CD14-positive monocyte (primary cell): ENCODE data around the gene DSCAML1. TPM values are rescaled to one million over a fixed set of nuclear protein-coding genes. Genes with fewer than 3 reads are reported as not detected.

Experiments used
- DNase-seq, 3 donors: peaks; one replicate each; pipeline ENCODE4 v3.0.0-alpha.2; 2011 to 2022
- H2AFZ ChIP-seq: 2 replicates; pipeline ENCODE4 v1.6.0; 2012; ENCODE audit warnings: mild to moderate bottlenecking, low read depth, low read length, inconsistent platforms; ENCODE audit not compliant: insufficient read depth, poor library complexity, severe bottlenecking
- H3K27ac ChIP-seq, 2 donors: 1 replicate in 1 of 2; 2 replicates in 1 of 2; pipeline ENCODE4 v1.5.1; 2012 to 2013; ENCODE audit warnings: low read length in 2 of 2, control low read depth in 1 of 2, inconsistent platforms in 1 of 2, low read depth in 1 of 2, mild to moderate bottlenecking in 1 of 2
- H3K27me3 ChIP-seq, 2 donors: one replicate each; pipeline versions ENCODE4 v1.6.0 to v1.6.1; 2011 to 2013; ENCODE audit warnings: low read length in 2 of 2; ENCODE audit not compliant: control insufficient read depth in 2 of 2, insufficient read depth in 2 of 2
- H3K36me3 ChIP-seq, 2 donors: replicated peaks in 1 of 2; 1 replicate in 1 of 2; 2 replicates in 1 of 2; pipeline versions ENCODE4 v1.5.1 to v1.6.1; 2012 to 2013; ENCODE audit warnings: low read length in 2 of 2, control low read depth in 1 of 2, inconsistent platforms in 1 of 2, mild to moderate bottlenecking in 1 of 2; ENCODE audit not compliant: insufficient read depth in 2 of 2, control insufficient read depth in 1 of 2
- H3K4me1 ChIP-seq, 2 donors: 1 replicate in 1 of 2; 2 replicates in 1 of 2; pipeline versions ENCODE4 v1.5.1 to v1.6.1; 2012 to 2013; ENCODE audit warnings: low read length in 2 of 2, control low read depth in 1 of 2, inconsistent platforms in 1 of 2, mild to moderate bottlenecking in 1 of 2, moderate library complexity in 1 of 2; ENCODE audit not compliant: insufficient read depth in 2 of 2, control insufficient read depth in 1 of 2
- H3K4me2 ChIP-seq: replicated peaks from 2 replicates; pipeline ENCODE3; 2012; ENCODE audit warnings: low read length, moderate library complexity, mild to moderate bottlenecking; ENCODE audit not compliant: poor library complexity, severe bottlenecking; ENCODE audit errors: extremely low read depth
- H3K4me3 ChIP-seq, 3 experiments: fragments of 200-600 bp in 1 of 3; sonication (generic) in 1 of 3; replicated peaks in 1 of 3; 1 replicate in 2 of 3; 2 replicates in 1 of 3; pipeline ENCODE4 v1.5.1; 2011 to 2013; ENCODE audit warnings: low read length in 3 of 3, mild to moderate bottlenecking in 3 of 3, control low read depth in 2 of 3, low read depth in 2 of 3, inconsistent platforms in 1 of 3, moderate library complexity in 1 of 3
- H3K79me2 ChIP-seq: 2 replicates; pipeline ENCODE4 v1.6.0; 2012; ENCODE audit warnings: mild to moderate bottlenecking, control low read depth, inconsistent platforms, low read length, moderate library complexity; ENCODE audit not compliant: insufficient read depth
- H3K9ac ChIP-seq: 2 replicates; pipeline ENCODE4 v1.6.0; 2017; ENCODE audit warnings: low read length, mild to moderate bottlenecking; ENCODE audit not compliant: insufficient read depth, poor library complexity, severe bottlenecking
- H3K9me3 ChIP-seq, 2 donors: replicated peaks in 1 of 2; 1 replicate in 1 of 2; 2 replicates in 1 of 2; pipeline versions ENCODE4 v1.5.1 to v1.6.1; 2012 to 2013; ENCODE audit warnings: low read length in 2 of 2, control low read depth in 1 of 2; ENCODE audit not compliant: control insufficient read depth in 1 of 2, insufficient read depth in 1 of 2
- H4K20me1 ChIP-seq: 2 replicates; pipeline ENCODE4 v1.6.0; 2012; ENCODE audit warnings: mild to moderate bottlenecking, low read length, control low read depth, moderate library complexity; ENCODE audit not compliant: insufficient read depth
- H3K27ac Mint-ChIP-seq, 7 donors: one replicate each; pipeline ENCODE4 v1.8.0; 2020; ENCODE audit warnings: mild to moderate bottlenecking in 7 of 7, mixed read lengths in 7 of 7, moderate library complexity in 6 of 7, inconsistent platforms in 2 of 7
- H3K27me3 Mint-ChIP-seq, 3 donors: one replicate each; pipeline ENCODE4 v1.8.0; 2021 to 2022; ENCODE audit warnings: low read depth in 3 of 3, mild to moderate bottlenecking in 3 of 3, mixed read lengths in 3 of 3, moderate library complexity in 3 of 3, inconsistent platforms in 1 of 3
- H3K36me3 Mint-ChIP-seq, 2 donors: one replicate each; pipeline ENCODE4 v1.8.0; 2020; ENCODE audit warnings: mixed read lengths in 2 of 2, inconsistent platforms in 1 of 2, mild to moderate bottlenecking in 1 of 2
- H3K4me1 Mint-ChIP-seq: one replicate; pipeline ENCODE4 v1.8.0; 2020; ENCODE audit warnings: mild to moderate bottlenecking, mixed read lengths
- H3K4me3 Mint-ChIP-seq, 2 donors: one replicate each; pipeline ENCODE4 v1.8.0; 2020; ENCODE audit warnings: mild to moderate bottlenecking in 2 of 2, mixed read lengths in 2 of 2, moderate library complexity in 1 of 2
- H3K9me3 Mint-ChIP-seq, 7 donors: one replicate each; pipeline ENCODE4 v1.8.0; 2020 to 2022; ENCODE audit warnings: mixed read lengths in 7 of 7, mild to moderate bottlenecking in 6 of 7, moderate library complexity in 6 of 7, inconsistent platforms in 2 of 7
- CTCF ChIP-seq: fragments of 200-600 bp; IDR thresholded peaks from one replicate; pipeline ENCODE4 v1.8.0; 2022; ENCODE audit warnings: antibody characterized with exemption, mild to moderate bottlenecking
- WGBS: methylation state at CpG from one replicate; pipeline ENCODE4 v1.1.5; 2013; ENCODE audit warnings: missing lambda C conversion rate; ENCODE audit not compliant: insufficient coverage; 5-methylcytosine and 5-hydroxymethylcytosine counted together
- intact Hi-C, 2 donors: fragments of 100-400 bp; cut with micrococcal nuclease; formaldehyde crosslinking; loops; one replicate each; pipeline versions ENCODE4 v1.15.0 to v1.15.1; 2023
- polyA plus RNA-seq, 3 donors: library from polyadenylated mRNA; depleted of rRNA in 1 of 3; unstranded in 2 of 3; stranded (reverse) in 1 of 3; fragments of 300-500 nt in 2 of 3; fragments of >200 nt in 1 of 3; fragmentation: Illumina TruSeq in 2 of 3; gene quantifications; 1 replicate in 2 of 3; 2 replicates in 1 of 3; pipeline ENCODE4 v1.2.3, GENCODE V29; 2012 to 2021

Gene DSCAML1
- polyA plus RNA-seq, 3 donors = not detected

DNA sequence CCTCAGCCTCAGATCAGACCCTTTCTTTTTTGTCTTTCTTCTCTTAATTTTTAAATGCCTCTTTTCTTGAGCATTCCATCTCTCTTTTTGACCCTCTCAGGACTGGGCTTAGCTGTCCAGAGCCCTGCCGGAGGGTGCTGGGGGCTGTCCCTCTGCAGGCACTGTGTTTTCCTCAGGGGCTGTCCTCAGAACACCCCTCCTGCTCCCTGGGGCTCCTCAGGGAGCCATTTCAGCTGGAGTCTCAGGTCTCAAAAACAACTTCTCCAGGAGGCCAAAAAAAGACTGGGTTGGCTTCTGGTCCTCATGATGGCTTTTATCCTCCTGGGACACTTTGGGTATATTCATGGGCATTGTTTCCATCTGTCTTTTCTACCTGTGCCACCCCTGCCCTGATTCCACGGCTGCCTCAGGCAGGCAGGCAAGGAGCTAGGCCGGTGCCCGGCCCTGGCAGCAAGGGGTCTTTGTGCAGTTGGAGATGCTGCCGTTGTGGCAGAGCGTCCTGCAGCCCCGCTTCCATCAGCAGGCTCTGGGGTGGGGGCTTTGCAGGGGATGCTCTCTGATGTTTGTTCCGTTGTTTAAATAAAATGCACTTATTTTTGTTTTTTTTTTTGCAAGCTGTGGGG is 384.3 kb downstream of the DSCAML1 start:
- Histone ChIP-seq H3K4me2 (no peak overlapping the region), H2AFZ (no peak overlapping the region), H3K9me3 (no peaks in the 10 kb centered on the region), H3K36me3 (peaks cover 18 to 33% of the 10 kb centered on the region in 2 donors), H3K27me3 (no peaks in the 10 kb centered on the region), H3K4me3 (no peak overlapping the region), H4K20me1 (no peaks in the 10 kb centered on the region), H3K4me1 (no peaks in the 10 kb centered on the region), H3K79me2 (no peaks in the 10 kb centered on the region), H3K9ac (no peak overlapping the region), H3K27ac (no peak overlapping the region)
- no peak for TF ChIP-seq CTCF
- WGBS = 94% methylated on average over 7 of the region's 8 CpGs
- Mint-ChIP-seq H3K4me3 (no peak overlapping the region), H3K27ac (peak overlapping the region in 2 of 7 donors; percentile 6 to 54), H3K4me1 (peaks cover 7% of the 10 kb centered on the region), H3K27me3 (peaks cover under 1 to 3% (median 3%) of the 10 kb centered on the region in 3 donors), H3K36me3 (peaks cover 39 to 50% of the 10 kb centered on the region in 2 donors), H3K9me3 (peaks cover 0 to 2% (median 0%) of the 10 kb centered on the region in 7 donors)
- intact Hi-C loops = no loop called here
- no peak for DNase-seq

- H3K27ac Mint-ChIP-seq = peak overlapping the region in 1 of 7 donors; percentile 32
Observed at GRCh38 chr11:117412176-117412575, 384.8 kb downstream of the DSCAML1 start.

More at GRCh38 chr11:117412176-117412575, 384.8 kb downstream of the DSCAML1 start:
- no peaks in the 10 kb centered on the region for H3K4me1 ChIP-seq
- Mint-ChIP-seq H3K4me1 (peaks cover 7% of the 10 kb centered on the region), H3K27me3 (peaks cover 0 to 3% (median 3%) of the 10 kb centered on the region in 3 donors), H3K36me3 (peaks cover 41 to 53% of the 10 kb centered on the region in 2 donors), H3K9me3 (peaks cover 0 to 2% (median 0%) of the 10 kb centered on the region in 7 donors), H3K4me3 (no peak overlapping the region)
- no peaks in the 10 kb centered on the region for H3K27me3 ChIP-seq
- intact Hi-C loops = no loop called here
- no peak overlapping the region for H2AFZ ChIP-seq
- 94% methylated on average over 8 of the region's 10 CpGs for WGBS
- H3K79me2 ChIP-seq = no peaks in the 10 kb centered on the region
- no peak for DNase-seq
- H3K36me3 ChIP-seq = peaks cover 18 to 37% of the 10 kb centered on the region in 2 donors
- no peaks in the 10 kb centered on the region for H3K9me3 ChIP-seq
- TF ChIP-seq CTCF = no peak
- no peaks in the 10 kb centered on the region for H4K20me1 ChIP-seq
- no peak overlapping the region for H3K4me2 ChIP-seq
- H3K9ac ChIP-seq = no peak overlapping the region
- no peak overlapping the region for H3K27ac ChIP-seq
- H3K4me3 ChIP-seq = no peak overlapping the region
